DLD1 (cell line): ENCODE data around the gene DPEP2.
"Not testable (repeated sequence)": the region's sequence is repeated elsewhere in the genome, so short reads cannot be mapped to it uniquely, and the experiment has no call there.

Experiments used
- in situ Hi-C: cut with HindIII; loops from 2 replicates; pipeline ENCODE4 v1.10.0; 2017; ENCODE audit warnings: low sequenced_read_pairs

Gene DPEP2

DNA sequence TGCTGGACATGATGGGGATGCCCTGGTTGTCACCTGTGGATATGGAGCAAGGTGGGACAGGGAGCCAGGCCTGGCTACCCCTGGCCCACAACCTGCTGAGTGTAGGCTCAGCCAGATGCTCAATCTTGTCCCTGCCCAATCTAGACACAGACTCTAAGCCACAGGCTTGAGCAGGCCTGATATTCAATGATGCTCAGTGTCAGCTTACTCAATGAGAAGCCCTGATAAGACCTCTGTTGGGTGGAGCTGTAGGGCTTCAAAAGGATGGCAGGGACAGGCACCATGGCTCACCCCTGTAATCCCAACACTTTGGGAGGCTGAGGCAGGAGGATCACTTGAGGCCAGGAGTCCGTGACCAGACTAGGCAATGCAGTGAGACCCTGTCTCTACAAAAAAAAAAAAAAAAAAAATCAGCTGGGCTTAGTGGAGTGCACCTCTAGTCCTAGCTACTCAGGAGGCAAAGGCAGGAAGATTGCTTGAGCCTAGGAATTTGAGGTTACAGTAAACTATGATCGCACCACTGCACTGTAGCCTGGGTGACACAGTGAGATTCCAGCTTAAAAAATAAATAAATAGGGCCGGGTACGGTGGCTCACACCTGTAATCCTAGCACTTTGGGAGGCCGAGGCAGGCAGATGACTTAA lies 58.7 kb downstream of the DPEP2 start:
- in situ Hi-C loops: no loop called here

- in situ Hi-C loops: no loop called here
These were observed 59.5 kb downstream of the DPEP2 start for GRCh38 chr16:67939507-67940445.

DNA sequence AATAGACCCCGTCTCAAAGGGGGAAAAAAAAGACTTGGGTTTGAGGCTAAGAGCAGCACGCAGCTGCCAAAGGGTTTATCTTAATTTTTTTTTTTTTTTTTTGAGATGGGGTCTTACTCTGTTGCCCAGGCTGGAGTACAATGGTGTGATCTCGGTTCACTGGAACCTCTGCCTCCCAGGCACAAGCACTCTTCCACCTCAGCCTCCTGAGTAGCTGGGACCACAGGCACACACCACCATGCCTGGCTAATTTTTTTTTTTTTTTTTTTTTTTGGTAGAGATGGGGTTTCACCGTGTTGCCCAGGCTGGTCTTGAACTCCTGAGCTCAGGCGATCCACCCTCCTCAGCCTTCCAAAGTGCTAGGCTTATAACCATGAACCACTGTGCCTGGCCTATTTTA lies 61.6 kb downstream of the DPEP2 start:
- in situ Hi-C loops: not testable (repeated sequence)
